ENCODE results near the gene ZKSCAN8.
A peak's percentile ranks its signal among the peaks of the same experiment; 100 is the strongest.

Gene ZKSCAN8

DNA sequence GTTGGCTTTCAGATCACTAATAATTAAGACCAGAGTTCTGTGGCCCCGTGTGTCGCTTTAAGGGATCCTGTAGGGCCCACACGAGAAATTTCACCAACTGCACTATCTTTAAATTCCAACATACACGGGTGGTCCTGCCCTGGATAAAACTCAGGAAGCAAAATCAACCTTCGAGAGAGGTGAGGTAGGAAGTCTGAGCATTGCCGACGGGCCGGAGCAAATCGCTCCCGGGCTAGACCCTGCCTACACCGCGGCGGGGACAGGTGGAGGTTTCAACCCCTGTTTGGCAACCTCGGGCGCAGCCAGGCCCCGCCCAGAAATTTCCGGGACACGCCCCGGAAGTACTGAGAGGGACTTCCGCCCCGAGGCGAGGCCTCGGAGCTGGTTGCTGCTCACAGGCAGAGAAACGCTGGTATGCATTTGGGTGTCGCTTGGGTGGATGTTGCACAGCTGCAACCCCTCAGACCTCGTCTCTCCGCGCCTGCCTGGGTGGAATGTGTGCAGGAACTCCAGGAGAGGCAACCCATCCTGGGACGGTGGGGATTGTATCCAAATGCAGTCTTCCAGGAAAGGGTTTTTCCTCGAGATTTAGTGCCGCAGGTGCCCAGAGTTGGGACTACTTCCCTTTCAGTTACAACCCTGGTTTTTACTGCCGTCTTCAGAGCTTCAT is 19.9 kb downstream of the ZKSCAN8 start:
- TF ChIP-seq, protein P1, sequence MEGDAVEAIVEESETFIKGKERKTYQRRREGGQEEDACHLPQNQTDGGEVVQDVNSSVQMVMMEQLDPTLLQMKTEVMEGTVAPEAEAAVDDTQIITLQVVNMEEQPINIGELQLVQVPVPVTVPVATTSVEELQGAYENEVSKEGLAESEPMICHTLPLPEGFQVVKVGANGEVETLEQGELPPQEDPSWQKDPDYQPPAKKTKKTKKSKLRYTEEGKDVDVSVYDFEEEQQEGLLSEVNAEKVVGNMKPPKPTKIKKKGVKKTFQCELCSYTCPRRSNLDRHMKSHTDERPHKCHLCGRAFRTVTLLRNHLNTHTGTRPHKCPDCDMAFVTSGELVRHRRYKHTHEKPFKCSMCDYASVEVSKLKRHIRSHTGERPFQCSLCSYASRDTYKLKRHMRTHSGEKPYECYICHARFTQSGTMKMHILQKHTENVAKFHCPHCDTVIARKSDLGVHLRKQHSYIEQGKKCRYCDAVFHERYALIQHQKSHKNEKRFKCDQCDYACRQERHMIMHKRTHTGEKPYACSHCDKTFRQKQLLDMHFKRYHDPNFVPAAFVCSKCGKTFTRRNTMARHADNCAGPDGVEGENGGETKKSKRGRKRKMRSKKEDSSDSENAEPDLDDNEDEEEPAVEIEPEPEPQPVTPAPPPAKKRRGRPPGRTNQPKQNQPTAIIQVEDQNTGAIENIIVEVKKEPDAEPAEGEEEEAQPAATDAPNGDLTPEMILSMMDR (IDR thresholded peaks at IDR 0.05; ENCODE audit: extremely low read depth, missing control alignments): no peak
- peak; percentile 87 for DNase-seq (ENCODE audit: low spot score)

DNA sequence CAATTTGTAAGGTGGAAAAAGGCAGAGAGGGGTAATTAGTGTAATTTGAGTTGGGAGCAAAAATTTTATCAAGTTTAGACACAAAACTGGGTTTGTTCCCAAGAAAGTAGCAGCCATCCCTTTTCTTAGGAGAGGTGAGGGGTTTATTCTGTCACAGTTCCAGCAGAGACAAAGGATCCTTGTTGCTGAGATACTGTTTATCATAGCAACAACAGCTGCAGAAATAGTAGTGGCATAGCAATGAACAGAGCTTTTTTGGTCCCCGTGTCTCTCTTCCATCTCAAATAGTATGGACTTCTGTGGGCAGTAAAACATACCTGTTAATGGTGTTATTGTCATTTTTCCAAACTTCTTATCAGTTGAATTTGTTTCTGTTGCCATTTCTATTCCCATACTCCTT is 23.9 kb downstream of the ZKSCAN8 start:
- DNase-seq (ENCODE audit: low spot score): no peak
- TF ChIP-seq, protein P1 (IDR thresholded peaks at IDR 0.05; ENCODE audit: extremely low read depth, missing control alignments): no peak

DNA sequence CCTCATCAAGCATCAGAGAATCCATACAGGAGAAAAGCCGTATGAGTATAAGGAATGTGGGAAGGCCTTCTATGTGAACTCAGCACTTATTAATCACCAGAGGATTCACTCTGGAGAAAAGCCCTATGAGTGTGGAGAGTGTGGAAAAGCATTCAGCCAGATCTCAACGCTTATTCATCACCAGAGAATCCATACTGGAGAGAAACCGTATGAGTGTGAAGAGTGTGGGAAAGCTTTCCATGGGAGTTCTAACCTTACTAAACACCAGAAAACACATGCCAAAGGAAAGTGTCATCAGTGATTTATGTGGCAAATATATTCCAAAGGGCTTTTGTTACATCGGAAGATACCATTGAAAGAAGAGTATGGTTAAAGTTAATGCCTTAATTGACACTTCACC is 25.4 kb downstream of the ZKSCAN8 start:
- no peak for DNase-seq (ENCODE audit: low spot score)
- TF ChIP-seq, protein P1 (IDR thresholded peaks at IDR 0.05; ENCODE audit: extremely low read depth, missing control alignments): no peak

DNA sequence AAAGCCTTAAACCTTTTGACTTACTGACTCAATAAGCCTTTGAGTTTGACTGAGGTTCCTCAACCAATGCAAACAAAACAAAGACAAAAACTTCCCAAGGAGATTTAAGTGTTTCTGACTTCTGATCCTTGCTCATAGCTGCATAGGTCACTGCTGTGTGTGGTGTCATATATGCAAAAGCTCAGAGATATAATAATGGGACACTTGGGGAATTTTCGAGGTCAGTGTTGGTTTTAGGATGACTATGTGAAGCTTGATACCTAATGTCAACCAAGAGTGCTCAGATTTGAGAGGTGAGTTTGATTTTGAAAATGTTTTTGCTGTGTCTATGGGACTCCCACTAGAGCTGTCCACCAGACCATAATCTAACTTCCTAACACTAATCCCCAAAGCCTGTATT is 26.2 kb downstream of the ZKSCAN8 start:
- peak; percentile 5 for DNase-seq (ENCODE audit: low spot score)
- TF ChIP-seq, protein P1 (IDR thresholded peaks at IDR 0.05; ENCODE audit: extremely low read depth, missing control alignments): no peak

DNA sequence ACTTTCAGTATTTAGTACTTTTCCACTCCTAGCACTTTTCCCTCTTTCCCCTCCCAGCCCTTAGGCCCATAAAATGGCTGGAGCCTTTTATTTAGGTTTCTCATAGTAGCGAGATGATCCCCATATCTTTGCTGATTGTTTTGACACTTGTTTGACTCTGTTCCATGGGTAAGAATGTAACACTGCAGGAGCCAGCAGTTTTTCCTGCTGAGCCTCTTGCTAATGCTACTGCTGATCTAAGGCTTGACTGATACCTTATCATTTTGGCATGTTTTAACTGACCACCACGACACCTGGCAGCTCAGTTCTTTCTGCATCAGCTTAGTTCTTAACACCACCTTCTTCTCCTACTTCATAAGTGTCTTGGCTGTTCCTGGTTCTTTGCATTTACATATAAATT is 29.6 kb downstream of the ZKSCAN8 start:
- no peak for DNase-seq (ENCODE audit: low spot score)
- TF ChIP-seq, protein P1 (IDR thresholded peaks at IDR 0.05; ENCODE audit: extremely low read depth, missing control alignments): no peak

DNA sequence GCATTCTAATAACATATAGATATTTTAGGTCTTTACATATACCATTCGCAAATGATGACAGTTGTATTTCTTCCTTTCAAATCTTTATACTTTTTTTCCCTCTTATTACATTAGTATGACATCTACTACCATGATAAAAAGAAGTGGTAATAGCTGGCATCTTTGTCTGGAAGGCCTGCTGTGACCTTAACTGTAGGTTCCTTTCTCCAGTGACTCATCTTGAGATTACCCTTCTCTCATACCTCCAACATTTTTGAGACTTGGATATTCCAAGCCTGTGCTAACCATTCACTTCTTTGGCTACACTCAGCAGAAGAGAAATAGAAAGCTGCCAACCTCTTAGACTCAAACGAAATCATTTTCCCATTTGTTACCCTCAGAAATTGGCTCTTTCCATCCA is 30.3 kb downstream of the ZKSCAN8 start:
- TF ChIP-seq, protein P1 (IDR thresholded peaks at IDR 0.05; ENCODE audit: extremely low read depth, missing control alignments): no peak
- DNase-seq (ENCODE audit: low spot score): no peak

DNA sequence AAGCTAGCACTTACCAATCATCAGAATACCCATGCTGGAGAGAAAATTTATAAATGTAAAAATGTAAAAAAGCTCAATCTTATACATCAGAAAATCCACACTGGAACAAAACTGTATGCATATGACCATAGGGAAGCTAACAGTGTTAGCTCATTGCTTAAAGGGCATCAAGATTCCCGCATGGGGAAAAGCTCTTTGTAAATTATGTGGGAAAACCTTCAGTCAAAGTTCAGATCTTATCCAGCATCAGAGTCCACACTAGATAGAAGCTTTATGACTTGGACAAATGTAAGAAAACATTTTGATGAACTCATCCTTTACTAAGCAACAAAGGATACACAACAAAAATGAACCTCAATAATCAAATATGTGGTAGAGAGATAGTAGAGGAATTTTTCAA is 34.7 kb downstream of the ZKSCAN8 start:
- DNase-seq (ENCODE audit: low spot score): no peak
- TF ChIP-seq, protein P1 (IDR thresholded peaks at IDR 0.05; ENCODE audit: extremely low read depth, missing control alignments): no peak

Measured in GM20000 (cell line).